Activated T-cell treated with anti-CD3 and anti-CD28 coated beads, Interleukin-2, amount 50 U/mL, for 48 hours (primary cell): ENCODE measurements around the gene WWOX.
A peak's percentile ranks its signal among the peaks of the same experiment; 100 is the strongest.

Experiments
- DNase-seq, 2 experiments: peaks; one replicate each; pipeline ENCODE4 v3.0.0-alpha.2; 2020

The WWOX gene

GRCh38 chr16:78985716-78986605, 886.5 kb downstream of the WWOX start:
- no peak for DNase-seq

DNA sequence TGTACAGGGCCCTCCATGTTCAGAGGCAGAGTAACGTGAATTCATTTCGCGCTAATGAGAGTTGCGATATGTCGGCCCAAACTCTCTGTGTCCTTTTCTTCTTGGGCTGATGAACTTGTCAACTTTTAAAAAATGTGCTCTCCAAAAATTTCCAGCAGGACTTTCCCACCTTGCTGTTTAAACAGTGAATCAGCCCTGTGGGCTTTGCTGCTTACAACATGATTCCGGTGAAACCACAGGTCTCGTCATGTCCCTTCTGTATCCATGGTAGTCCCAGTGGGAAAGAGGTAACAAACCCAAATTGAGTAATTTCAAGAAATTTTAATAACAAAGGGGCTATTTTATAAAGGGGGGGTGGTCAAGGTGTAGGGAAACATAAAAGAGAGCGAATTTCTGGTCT, 888.2 kb downstream of the WWOX start:
- no peak for DNase-seq

DNA sequence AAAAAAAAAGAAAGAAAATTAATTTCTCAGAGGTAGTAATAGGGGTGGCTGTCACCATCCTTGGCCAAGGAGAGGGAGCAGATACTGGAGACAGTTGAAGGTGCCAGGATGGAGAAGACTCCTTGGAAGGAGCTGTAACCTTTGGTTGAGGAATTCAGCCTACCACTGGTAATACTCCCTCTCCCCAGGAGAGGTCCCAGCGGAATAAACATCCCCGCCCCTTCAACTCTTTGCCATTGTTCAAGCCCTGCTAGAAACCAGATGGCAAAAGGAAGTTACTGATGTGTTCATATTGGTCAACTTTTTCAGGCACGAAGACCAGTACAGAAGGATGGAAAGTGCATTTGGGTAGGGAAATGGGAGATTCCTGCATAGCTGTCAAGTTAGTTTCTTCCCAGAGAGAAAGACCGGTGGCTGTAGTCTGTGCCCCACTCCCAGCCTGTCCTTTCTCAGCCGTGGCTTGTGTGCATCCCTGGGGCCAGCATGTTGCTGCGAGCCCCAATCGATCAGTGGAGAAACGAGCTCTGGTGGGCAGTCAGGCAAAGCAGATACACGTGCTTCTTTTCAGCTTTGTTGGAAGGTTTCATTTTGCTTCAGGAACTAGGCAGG, 889.0 kb downstream of the WWOX start:
- no peak for DNase-seq

DNA sequence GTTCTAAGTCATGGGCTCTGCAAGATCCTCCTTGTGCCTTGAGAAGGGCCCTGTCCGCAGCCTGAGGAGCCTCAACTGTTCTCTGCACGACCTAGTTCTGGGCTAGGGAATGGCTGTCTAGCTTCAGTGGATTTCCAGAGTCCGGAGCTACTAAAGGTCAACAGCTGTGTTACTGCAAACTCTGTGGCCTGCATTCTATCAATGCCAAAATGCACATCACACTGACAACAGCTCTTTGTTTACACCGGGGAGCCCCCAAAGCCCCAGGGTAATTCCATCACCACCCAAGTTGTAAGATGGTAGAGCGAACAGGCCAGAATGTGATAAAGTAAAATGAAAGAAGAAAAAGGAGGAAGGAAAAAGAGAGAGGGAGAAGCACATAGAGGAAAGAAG, 890.9 kb downstream of the WWOX start:
- DNase-seq = no peak

GRCh38 chr16:78992001-78992400, 892.5 kb downstream of the WWOX start:
- no peak for DNase-seq

- DNase-seq = no peak
These were observed 893.9 kb downstream of the WWOX start for GRCh38 chr16:78993346-78993745.

GRCh38 chr16:78994135-78994745, 894.8 kb downstream of the WWOX start:
- DNase-seq = no peak

GRCh38 chr16:78995441-78995840, 896.0 kb downstream of the WWOX start:
- no peak for DNase-seq

DNA sequence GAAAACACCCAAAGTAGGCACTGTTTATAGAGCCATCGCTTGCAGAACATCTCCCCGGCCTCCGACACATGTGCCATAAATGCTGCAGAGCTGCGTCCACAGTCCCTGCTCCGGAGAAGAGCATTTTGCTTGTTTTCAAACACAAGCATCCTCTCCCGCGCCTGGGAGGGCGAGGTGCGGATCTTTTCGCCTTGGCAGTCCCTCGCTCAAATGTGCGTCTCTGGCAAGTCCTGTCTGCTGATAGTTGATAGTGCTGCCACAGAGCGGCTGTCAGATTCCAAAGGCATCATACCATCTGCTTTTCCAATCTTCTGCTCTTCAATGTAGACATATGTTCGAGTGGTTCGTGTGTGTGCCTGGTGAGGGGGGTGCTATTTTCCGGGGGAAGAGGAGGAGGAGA, 897.3 kb downstream of the WWOX start:
- no peak for DNase-seq

GRCh38 chr16:78998879-78999278, 899.4 kb downstream of the WWOX start:
- no peak for DNase-seq

- DNase-seq = no peak
These were observed 901.9 kb downstream of the WWOX start for GRCh38 chr16:79001156-79001967.

DNA sequence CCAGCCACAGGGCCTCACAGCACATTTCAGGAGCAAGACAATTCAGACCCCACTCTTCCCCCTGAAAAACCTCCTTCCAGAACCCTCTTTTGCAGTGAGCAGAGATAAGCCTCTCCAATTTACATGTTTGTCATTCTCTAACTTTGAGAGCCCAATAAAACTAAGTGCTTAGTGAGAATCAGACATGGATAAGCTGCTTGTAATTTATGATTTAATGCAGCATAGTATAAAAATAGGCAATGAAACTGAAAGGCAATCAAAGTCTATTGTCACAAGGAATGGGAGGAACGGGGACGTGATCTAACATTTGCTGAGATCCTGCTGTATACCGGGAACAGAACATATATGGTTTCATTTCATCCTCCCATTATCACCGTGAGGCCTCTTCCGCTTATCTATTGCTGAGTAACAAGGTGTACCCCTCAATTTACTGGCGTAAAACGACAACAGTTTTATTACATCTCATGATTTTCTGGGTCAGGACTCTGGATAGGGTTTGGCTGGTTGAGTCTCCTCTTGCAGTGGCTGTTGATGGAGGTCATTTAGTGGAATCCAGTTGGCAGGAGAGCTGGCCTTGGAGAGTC, 903.7 kb downstream of the WWOX start:
- no peak for DNase-seq

DNA sequence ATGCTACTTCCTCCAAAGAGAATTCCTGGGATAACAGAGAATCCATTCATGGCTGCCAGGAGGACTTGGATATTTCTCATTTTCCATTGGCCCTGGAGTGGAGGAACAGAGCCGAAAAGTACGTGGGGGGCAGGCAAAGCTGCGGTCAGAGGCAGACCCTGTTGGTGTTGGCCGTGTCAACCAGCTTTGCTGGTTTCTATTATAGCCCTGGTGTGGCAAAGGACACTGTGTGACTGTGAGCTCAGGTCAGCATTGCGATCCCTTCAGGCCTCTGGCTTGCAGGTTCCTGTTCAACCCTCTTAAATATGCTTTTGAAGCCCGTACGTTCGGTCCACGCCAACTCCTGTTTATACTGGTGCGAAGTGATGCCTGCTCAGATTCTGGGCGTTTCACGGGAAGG, 904.9 kb downstream of the WWOX start:
- DNase-seq = no peak

- no peak for DNase-seq
These were observed 905.6 kb downstream of the WWOX start for GRCh38 chr16:79005096-79005495.

DNA sequence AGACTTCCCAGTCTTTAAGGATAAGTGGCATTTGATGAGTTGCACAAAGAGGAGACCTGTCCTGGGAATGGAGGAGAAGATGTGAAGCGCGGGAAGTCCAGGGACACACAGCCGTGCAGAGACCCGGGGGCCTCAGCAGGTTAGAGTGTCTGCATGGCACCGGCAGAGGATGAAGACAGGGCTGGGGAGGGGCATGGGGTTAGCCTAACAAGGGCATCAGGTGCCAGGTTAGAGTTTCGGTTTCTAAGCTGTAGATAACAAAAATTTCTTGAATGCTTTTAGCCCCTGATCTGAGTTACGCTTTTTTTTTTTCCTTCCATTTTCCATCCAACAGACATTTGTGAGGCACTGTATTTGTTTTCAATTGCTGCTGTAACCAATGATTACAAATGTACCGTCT, 906.8 kb downstream of the WWOX start:
- DNase-seq = no peak

DNA sequence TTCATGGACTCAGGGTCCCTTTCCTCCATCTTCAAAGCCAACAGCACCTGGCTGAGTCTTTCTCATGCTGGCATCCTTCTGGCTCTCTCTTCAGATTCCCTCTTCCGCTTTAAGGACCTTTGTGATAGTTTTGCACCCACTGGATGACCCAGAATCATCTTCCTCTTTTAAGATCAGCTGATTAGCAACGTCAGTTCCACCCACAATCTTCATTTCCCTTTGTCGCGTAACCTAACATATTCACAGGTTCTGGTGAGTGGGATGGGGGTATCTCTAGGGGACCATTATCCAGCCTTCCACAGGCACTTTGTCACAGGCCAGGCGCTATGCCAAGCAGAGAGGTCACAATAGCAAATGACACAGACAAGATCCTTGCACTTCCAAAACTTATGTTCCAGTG, 907.3 kb downstream of the WWOX start:
- DNase-seq = no peak

- no peak for DNase-seq
These were observed 908.2 kb downstream of the WWOX start for GRCh38 chr16:79007614-79008013.

GRCh38 chr16:79008036-79008868, 908.8 kb downstream of the WWOX start:
- peak; percentile 40 to 50 for DNase-seq

DNA sequence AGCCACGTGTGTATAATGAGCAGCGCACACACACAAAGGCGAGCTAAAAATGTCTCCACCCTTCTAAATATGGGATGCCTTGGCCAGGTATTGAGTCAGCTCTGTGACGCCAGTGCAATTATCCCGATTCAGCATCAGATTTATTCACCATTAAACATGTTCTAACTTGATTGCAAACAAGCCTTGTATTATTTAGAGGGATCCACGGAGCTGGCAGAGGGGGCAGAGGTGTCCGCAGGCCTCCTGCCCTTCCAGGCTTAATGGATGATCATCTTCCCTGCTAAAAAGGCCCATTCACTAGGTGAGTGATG, 909.4 kb downstream of the WWOX start:
- DNase-seq = no peak

GRCh38 chr16:79009896-79010295, 910.4 kb downstream of the WWOX start:
- DNase-seq = no peak

GRCh38 chr16:79011282-79011681, 911.8 kb downstream of the WWOX start:
- no peak for DNase-seq
